IPS-20b (cell line): ENCODE measurements around the gene TMPRSS4.

ENCODE experiments used
- H3K27ac ChIP-seq: one replicate; pipeline ENCODE4 v1.5.1; 2013; ENCODE audit warnings: low read length
- H3K27me3 ChIP-seq: 2 replicates; pipeline ENCODE4 v1.6.1; 2013; ENCODE audit warnings: mild to moderate bottlenecking, low read length, inconsistent platforms; ENCODE audit not compliant: insufficient read depth
- H3K36me3 ChIP-seq: 2 replicates; pipeline ENCODE4 v1.6.1; 2013; ENCODE audit warnings: low read depth, mild to moderate bottlenecking, inconsistent platforms, low read length, moderate library complexity; ENCODE audit not compliant: insufficient read depth
- H3K4me1 ChIP-seq: 2 replicates; pipeline ENCODE4 v1.6.1; 2013; ENCODE audit warnings: mild to moderate bottlenecking, control low read depth, inconsistent platforms, low read length, moderate library complexity; ENCODE audit not compliant: insufficient read depth
- H3K4me3 ChIP-seq: 2 replicates; pipeline ENCODE4 v1.5.1; 2013; ENCODE audit warnings: mild to moderate bottlenecking, low read length, inconsistent platforms
- H3K9ac ChIP-seq: 2 replicates; pipeline ENCODE4 v1.6.1; 2013; ENCODE audit warnings: low read depth, mild to moderate bottlenecking, inconsistent platforms, low read length, moderate library complexity
- H3K9me3 ChIP-seq: 2 replicates; pipeline ENCODE4 v1.6.1; 2013; ENCODE audit warnings: mild to moderate bottlenecking, low read depth, low read length, inconsistent platforms; ENCODE audit not compliant: insufficient read depth

TMPRSS4 gene

GRCh38 chr11:118114266-118114665, 37.4 kb downstream of the TMPRSS4 start:
- no peak overlapping the region for H3K27ac ChIP-seq
- no peak overlapping the region for H3K9ac ChIP-seq
- no peaks in the 10 kb centered on the region for H3K9me3 ChIP-seq
- no peak overlapping the region for H3K4me3 ChIP-seq
- H3K4me1 ChIP-seq: no peaks in the 10 kb centered on the region; the same call in 1 of the 2 replicates
- no peaks in the 10 kb centered on the region for H3K36me3 ChIP-seq
- no peaks in the 10 kb centered on the region for H3K27me3 ChIP-seq

- no peak overlapping the region for H3K4me3 ChIP-seq
- no peaks in the 10 kb centered on the region for H3K36me3 ChIP-seq
- no peaks in the 10 kb centered on the region; the same call in 1 of the 2 replicates for H3K4me1 ChIP-seq
- no peak overlapping the region for H3K9ac ChIP-seq
- H3K27ac ChIP-seq: no peak overlapping the region
- H3K27me3 ChIP-seq: no peaks in the 10 kb centered on the region
- no peaks in the 10 kb centered on the region for H3K9me3 ChIP-seq
Measured at GRCh38 chr11:118115048-118115447, 38.2 kb downstream of the TMPRSS4 start.

- no peaks in the 10 kb centered on the region for H3K9me3 ChIP-seq
- no peak overlapping the region for H3K9ac ChIP-seq
- H3K27ac ChIP-seq: no peak overlapping the region
- no peaks in the 10 kb centered on the region for H3K36me3 ChIP-seq
- H3K4me1 ChIP-seq: no peaks in the 10 kb centered on the region; the same call in 1 of the 2 replicates
- no peak overlapping the region for H3K4me3 ChIP-seq
- no peaks in the 10 kb centered on the region for H3K27me3 ChIP-seq
Measured at GRCh38 chr11:118117790-118118601, 41.1 kb downstream of the TMPRSS4 start.

GRCh38 chr11:118120793-118121192, 43.9 kb downstream of the TMPRSS4 start:
- no peak overlapping the region for H3K4me3 ChIP-seq
- no peaks in the 10 kb centered on the region for H3K27me3 ChIP-seq
- H3K27ac ChIP-seq: no peak overlapping the region
- H3K36me3 ChIP-seq: no peaks in the 10 kb centered on the region
- no peaks in the 10 kb centered on the region for H3K9me3 ChIP-seq
- H3K4me1 ChIP-seq: no peaks in the 10 kb centered on the region; the same call in 1 of the 2 replicates
- H3K9ac ChIP-seq: no peak overlapping the region

- Histone ChIP-seq H3K4me3 (no peak overlapping the region), H3K27me3 (no peaks in the 10 kb centered on the region), H3K9ac (no peak overlapping the region), H3K4me1 (no peaks in the 10 kb centered on the region), H3K9me3 (no peaks in the 10 kb centered on the region), H3K36me3 (no peaks in the 10 kb centered on the region), H3K27ac (no peak overlapping the region)
Measured at GRCh38 chr11:118124929-118125535, 48.2 kb downstream of the TMPRSS4 start.

GRCh38 chr11:118126082-118126838, 49.4 kb downstream of the TMPRSS4 start:
- H3K9me3 ChIP-seq: no peaks in the 10 kb centered on the region
- no peak overlapping the region for H3K9ac ChIP-seq

GRCh38 chr11:118128310-118128709, 51.4 kb downstream of the TMPRSS4 start:
- no peak overlapping the region for H3K9ac ChIP-seq
- H3K4me3 ChIP-seq: no peak overlapping the region
- no peaks in the 10 kb centered on the region for H3K4me1 ChIP-seq
- no peak overlapping the region for H3K27ac ChIP-seq
- no peaks in the 10 kb centered on the region for H3K27me3 ChIP-seq
- no peaks in the 10 kb centered on the region for H3K9me3 ChIP-seq
- no peaks in the 10 kb centered on the region for H3K36me3 ChIP-seq

More at GRCh38 chr11:118126082-118126838, 49.4 kb downstream of the TMPRSS4 start:
- Histone ChIP-seq H3K27ac (no peak overlapping the region), H3K4me1 (no peaks in the 10 kb centered on the region), H3K36me3 (no peaks in the 10 kb centered on the region), H3K27me3 (no peaks in the 10 kb centered on the region), H3K4me3 (no peak overlapping the region)

- H3K4me3 ChIP-seq: no peak overlapping the region
- no peaks in the 10 kb centered on the region for H3K4me1 ChIP-seq
- no peak overlapping the region for H3K9ac ChIP-seq
- no peaks in the 10 kb centered on the region for H3K27me3 ChIP-seq
- no peaks in the 10 kb centered on the region for H3K36me3 ChIP-seq
- no peaks in the 10 kb centered on the region for H3K9me3 ChIP-seq
- H3K27ac ChIP-seq: no peak overlapping the region
Measured at GRCh38 chr11:118128721-118129470, 52.0 kb downstream of the TMPRSS4 start.

GRCh38 chr11:118129471-118130172, 52.7 kb downstream of the TMPRSS4 start:
- H3K4me3 ChIP-seq: no peak overlapping the region
- no peaks in the 10 kb centered on the region for H3K27me3 ChIP-seq
- H3K9ac ChIP-seq: no peak overlapping the region
- no peak overlapping the region for H3K27ac ChIP-seq
- H3K36me3 ChIP-seq: no peaks in the 10 kb centered on the region
- no peaks in the 10 kb centered on the region for H3K9me3 ChIP-seq
- H3K4me1 ChIP-seq: no peaks in the 10 kb centered on the region

- no peak overlapping the region for H3K9ac ChIP-seq
- no peaks in the 10 kb centered on the region for H3K4me1 ChIP-seq
- H3K36me3 ChIP-seq: no peaks in the 10 kb centered on the region
- no peak overlapping the region for H3K27ac ChIP-seq
- H3K27me3 ChIP-seq: no peaks in the 10 kb centered on the region; the same call in 1 of the 2 replicates
- no peaks in the 10 kb centered on the region for H3K9me3 ChIP-seq
- no peak overlapping the region for H3K4me3 ChIP-seq
Measured at GRCh38 chr11:118132385-118133151, 55.7 kb downstream of the TMPRSS4 start.
